K562 (cell line): ENCODE data around the gene TUBGCP6. TPM values are rescaled to one million over a fixed set of nuclear protein-coding genes. Genes with fewer than 3 reads are reported as not detected.

ENCODE experiments used
- ATAC-seq: fragments of 200-7000 bp; cut with Tn5 transposase; 3 replicates; pipeline ENCODE4 v1.9.1; 2020; ENCODE audit warnings: moderate library complexity
- BruUV-seq: library from RNA; stranded (reverse); fragments of 400-500 nt; replicated peaks from 2 replicates; lab custom pipeline; 2021; lab: Mats Ljungman, UMichigan
- CTCF ChIA-PET: fragments of 300-600 bp; formaldehyde crosslinking; extraction: SDS; loops from one replicate; lab custom pipeline; 2021; ENCODE audit warnings: low intra/inter-chr PET ratio; lab: Yijun Ruan, JAX
- POLR2A ChIA-PET: fragments of 300-600, 350-650 bp; sonication (Branson Sonifier 250); formaldehyde crosslinking; extraction: SDS; loops from one replicate; lab custom pipeline; 2021; ENCODE audit warnings: antibody characterized with exemption, inconsistent platforms; lab: Yijun Ruan, JAX
- DNase-seq, 4 experiments: peaks; one replicate each; pipeline versions ENCODE4 v3.0.0 to v3.0.0-alpha.2; 2011 to 2018; ENCODE audit warnings: low spot score in 3 of 4, mixed read lengths in 3 of 4; ENCODE audit errors: extremely low read depth in 1 of 4
- FAIRE-seq: peaks from 2 replicates; lab custom pipeline; 2011; peaks lifted over from hg19 to GRCh38; lab: Jason Lieb, UNC
- H2AFZ ChIP-seq: 2 replicates; pipeline ENCODE4 v1.6.0; 2011; ENCODE audit warnings: low read depth, low read length, control low read depth, inconsistent platforms
- H3K27ac ChIP-seq: fragments of 200-600 bp; 3 replicates; pipeline ENCODE4 v1.8.0; 2011; ENCODE audit warnings: low read depth, mild to moderate bottlenecking, control low read depth, inconsistent platforms, low read length, moderate library complexity, mixed read lengths; ENCODE audit errors: extremely low read depth
- H3K27me3 ChIP-seq, 2 experiments: fragments of 300-600 bp in 1 of 2; 2 replicates in 1 of 2; 3 replicates in 1 of 2; pipeline versions ENCODE4 v1.6.0 to v1.8.0; 2011; ENCODE audit warnings: inconsistent platforms in 2 of 2, low read length in 2 of 2, mild to moderate bottlenecking in 1 of 2, mixed read lengths in 1 of 2, moderate library complexity in 1 of 2; ENCODE audit not compliant: control insufficient read depth in 2 of 2, insufficient read depth in 2 of 2
- H3K36me3 ChIP-seq: fragments of 300-600 bp; 3 replicates; pipeline ENCODE4 v1.8.0; 2011; ENCODE audit warnings: mild to moderate bottlenecking, low read length, inconsistent platforms; ENCODE audit not compliant: control insufficient read depth, insufficient read depth
- H3K4me1 ChIP-seq, 2 experiments: fragments of 200-600 bp in 1 of 2; replicated peaks in 1 of 2; 2 replicates in 1 of 2; 3 replicates in 1 of 2; pipeline versions ENCODE4 v1.5.1 to v1.8.0; 2011; ENCODE audit warnings: inconsistent platforms in 2 of 2, low read length in 2 of 2, mild to moderate bottlenecking in 1 of 2, mixed read lengths in 1 of 2, moderate library complexity in 1 of 2; ENCODE audit not compliant: control insufficient read depth in 2 of 2, insufficient read depth in 2 of 2
- H3K4me2 ChIP-seq: 2 replicates; pipeline ENCODE4 v1.6.1; 2011; ENCODE audit warnings: low read length, control low read depth, inconsistent platforms, mixed read lengths; ENCODE audit not compliant: insufficient read depth
- H3K4me3 ChIP-seq: fragments of 200-600 bp; sonication (generic), shearing (Covaris generic); 2 replicates; pipeline ENCODE4 v1.5.1; 2016; ENCODE audit warnings: control low read depth, inconsistent platforms
- H3K79me2 ChIP-seq: fragments of 200-600 bp; 3 replicates; pipeline ENCODE4 v1.8.0; 2011; ENCODE audit warnings: low read length, inconsistent platforms; ENCODE audit not compliant: control insufficient read depth, insufficient read depth
- H3K9ac ChIP-seq, 2 experiments: 2 replicates each; pipeline versions ENCODE4 v1.6.0 to v1.6.1; 2011; ENCODE audit warnings: low read depth in 2 of 2, low read length in 2 of 2, control low read depth in 1 of 2, inconsistent platforms in 1 of 2, mild to moderate bottlenecking in 1 of 2, mixed read lengths in 1 of 2; ENCODE audit not compliant: insufficient read depth in 1 of 2
- H3K9me1 ChIP-seq: one replicate; pipeline ENCODE4 v1.6.0; 2011; ENCODE audit warnings: inconsistent platforms, mild to moderate bottlenecking, low read length, moderate library complexity; ENCODE audit not compliant: control insufficient read depth, insufficient read depth
- H3K9me3 ChIP-seq: replicated peaks from 2 replicates; pipeline ENCODE4 v1.5.1; 2011; ENCODE audit warnings: low read depth, low read length, inconsistent platforms; ENCODE audit not compliant: control insufficient read depth, insufficient read depth
- H4K20me1 ChIP-seq: replicated peaks from 2 replicates; pipeline ENCODE4 v1.6.1; 2011; ENCODE audit warnings: low read length, inconsistent platforms, mixed read lengths; ENCODE audit not compliant: control insufficient read depth, insufficient read depth
- EGR1 ChIP-seq: fragments of 450-650 bp; conservative IDR thresholded peaks from 2 replicates; pipeline ENCODE4 v1.6.1; 2017; ENCODE audit warnings: mild to moderate bottlenecking
- NR4A1 ChIP-seq, 2 experiments: fragments of 250-450 bp in 1 of 2; fragments of 450-650 bp in 1 of 2; sonication (Bioruptor Pico) in 1 of 2; IDR thresholded peaks; 2 replicates each; pipeline versions ENCODE4 v1.4.0 to v1.6.1; 2016 to 2020; ENCODE audit warnings: mild to moderate bottlenecking in 2 of 2, missing compliant biosample characterization in 1 of 2, missing genetic modification characterization in 1 of 2, moderate library complexity in 1 of 2
- ZNF124 ChIP-seq: sonication (generic); formaldehyde crosslinking; IDR thresholded peaks from 2 replicates; pipeline ENCODE4 v1.8.1; 2022; ENCODE audit warnings: missing genetic modification reagents
- ZNF134 ChIP-seq: fragments of 250-450 bp; sonication (Bioruptor Pico); conservative IDR thresholded peaks from 2 replicates; pipeline ENCODE4 v1.4.0; 2020
- ZNF780A ChIP-seq: fragments of 250-450 bp; sonication (Bioruptor Pico); IDR thresholded peaks from 2 replicates; pipeline ENCODE4 v1.5.0; 2021; ENCODE audit warnings: mild to moderate bottlenecking
- WGBS: fragments of 100-300 bp; shearing (Covaris generic); methylation state at CpG from one replicate; pipeline ENCODE4 v1.1.6; 2016; ENCODE audit warnings: low coverage, mixed read lengths; ENCODE audit not compliant: insufficient coverage; ENCODE audit errors: missing lambda C conversion rate; 5-methylcytosine and 5-hydroxymethylcytosine counted together
- in situ Hi-C: fragments of 300-500 bp; cut with MboI; formaldehyde crosslinking; loops from 4 replicates; pipeline ENCODE4 v1.15.0; 2018; ENCODE audit warnings: inconsistent platforms, mixed read lengths
- intact Hi-C: fragments of 100-400 bp; cut with micrococcal nuclease; formaldehyde crosslinking; loops from 2 replicates; pipeline ENCODE4 v1.14.2; 2022
- polyA plus RNA-seq, 8 experiments: library from polyadenylated mRNA; depleted of rRNA in 4 of 8; stranded (reverse) in 5 of 8; unstranded in 3 of 8; fragments of >200 nt; fragmentation: Nextera tagmentation in 2 of 8; fragmentation: Illumina TruSeq in 1 of 8; extraction: Ambion mirVana in 2 of 8; extraction: Trizol in 1 of 8; gene quantifications; 2 replicates each; pipeline versions ENCODE4 v1.2.1 to v1.2.3, GENCODE V29; 2011 to 2014; ENCODE audit warnings: inconsistent platforms in 1 of 8, missing spikeins in 1 of 8
- total RNA-seq, 7 experiments: library from RNA; depleted of rRNA in 6 of 7; stranded (reverse); fragments of >200 nt in 6 of 7; fragmentation: Illumina TruSeq in 2 of 7; extraction: Trizol in 2 of 7; gene quantifications; 2 replicates each; pipeline versions ENCODE4 v1.2.1 to v1.2.3, GENCODE V29; 2011 to 2021; ENCODE audit warnings: low replicate concordance in 1 of 7
- TF ChIP-seq, protein P1 (sequence below), 2 experiments: fragments of 450-650 bp; conservative IDR thresholded peaks; 2 replicates each; pipeline ENCODE4 v1.6.1; 2017; ENCODE audit warnings: mild to moderate bottlenecking in 2 of 2, moderate library complexity in 2 of 2
- TF ChIP-seq, protein P2 (sequence below): fragments of 450-650 bp; IDR thresholded peaks from 2 replicates; pipeline ENCODE4 v1.6.1; 2017; ENCODE audit warnings: mild to moderate bottlenecking, moderate library complexity
- TF ChIP-seq, protein P3 (sequence below): fragments of 250-450 bp; sonication (Bioruptor Pico); IDR thresholded peaks from 2 replicates; pipeline ENCODE4 v1.8.0; 2021; ENCODE audit warnings: mild to moderate bottlenecking, moderate library complexity
- TF ChIP-seq, protein P4 (sequence below): fragments of 250-450 bp; sonication (Bioruptor Pico); IDR thresholded peaks from 2 replicates; pipeline ENCODE4 v1.8.0; 2022; ENCODE audit warnings: moderate library complexity, mild to moderate bottlenecking, inconsistent platforms

Gene TUBGCP6
- total and polyA plus RNA-seq, 9 of the 15 experiments (the other 6 are each of a cell fraction or from before 2014, with no cell fraction given): 0.76 to 33.0 (median 10.1) TPM

DNA sequence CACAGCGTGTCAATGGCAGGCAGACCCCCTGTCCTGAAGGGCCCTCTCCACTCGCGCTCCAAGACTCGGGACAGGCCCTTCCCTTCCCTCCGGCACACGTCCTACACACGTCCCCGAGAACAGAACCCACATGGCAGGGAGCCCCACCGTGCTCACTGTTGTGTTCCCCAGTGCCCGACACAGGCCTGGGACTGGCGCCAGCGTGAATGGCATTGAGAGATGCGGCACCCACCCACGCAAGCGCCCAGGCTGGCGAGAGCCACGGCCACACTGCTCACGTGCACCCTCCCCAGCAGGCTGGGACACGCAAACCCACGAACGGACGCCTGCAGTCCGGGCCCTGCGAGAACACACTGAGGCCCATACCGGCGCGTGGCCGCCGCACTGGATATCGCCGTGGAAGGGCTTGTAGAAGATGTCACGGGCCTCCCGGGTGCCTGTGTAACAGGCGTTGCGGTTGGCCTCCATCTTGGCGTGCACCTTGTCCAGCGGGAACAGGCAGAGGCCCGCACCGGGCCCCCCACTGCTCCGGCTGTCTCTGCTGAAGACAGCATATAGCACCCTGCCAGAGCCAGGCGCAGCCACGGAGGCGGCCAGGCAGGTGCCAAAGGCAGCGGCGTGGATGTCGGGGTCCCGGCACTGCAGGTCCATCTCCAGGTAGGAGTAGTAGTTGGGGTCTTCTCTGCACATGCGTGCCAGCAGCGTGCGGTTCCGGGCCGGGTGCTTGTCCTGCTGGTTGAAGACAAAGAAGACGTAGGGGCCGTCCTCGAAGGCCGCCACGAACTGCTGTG is 44.5 kb upstream of the TUBGCP6 start:
- Histone ChIP-seq H4K20me1 (no peaks in the 10 kb centered on the region), H3K9me3 (no peaks in the 10 kb centered on the region), H3K27me3 (no peaks in the 10 kb centered on the region), H3K4me3 (no peak overlapping the region), H3K27ac (no peak overlapping the region), H3K9ac (no peak overlapping the region), H3K4me1 (peaks cover 0 to 33% of the 10 kb centered on the region in 2 experiments; a peak in 2 of 5 replicates), H2AFZ (no peak overlapping the region), H3K36me3 (peaks cover 26% of the 10 kb centered on the region; the same call in 1 of the 3 replicates), H3K4me2 (no peak overlapping the region), H3K9me1 (no peaks in the 10 kb centered on the region), H3K79me2 (no peaks in the 10 kb centered on the region; the same call in 1 of the 3 replicates)
- ChIA-PET POLR2A (no interaction called here), CTCF (no interaction called here)
- ATAC-seq: no peak
- in situ Hi-C loops: no loop called here
- no peak for FAIRE-seq
- TF ChIP-seq ZNF124 (CRISPR knock-in tag): no peak
- TF ChIP-seq ZNF134 (CRISPR knock-in tag): no peak
- TF ChIP-seq, protein P1, sequence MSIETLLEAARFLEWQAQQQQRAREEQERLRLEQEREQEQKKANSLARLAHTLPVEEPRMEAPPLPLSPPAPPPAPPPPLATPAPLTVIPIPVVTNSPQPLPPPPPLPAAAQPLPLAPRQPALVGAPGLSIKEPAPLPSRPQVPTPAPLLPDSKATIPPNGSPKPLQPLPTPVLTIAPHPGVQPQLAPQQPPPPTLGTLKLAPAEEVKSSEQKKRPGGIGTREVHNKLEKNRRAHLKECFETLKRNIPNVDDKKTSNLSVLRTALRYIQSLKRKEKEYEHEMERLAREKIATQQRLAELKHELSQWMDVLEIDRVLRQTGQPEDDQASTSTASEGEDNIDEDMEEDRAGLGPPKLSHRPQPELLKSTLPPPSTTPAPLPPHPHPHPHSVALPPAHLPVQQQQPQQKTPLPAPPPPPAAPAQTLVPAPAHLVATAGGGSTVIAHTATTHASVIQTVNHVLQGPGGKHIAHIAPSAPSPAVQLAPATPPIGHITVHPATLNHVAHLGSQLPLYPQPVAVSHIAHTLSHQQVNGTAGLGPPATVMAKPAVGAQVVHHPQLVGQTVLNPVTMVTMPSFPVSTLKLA (conservative IDR thresholded peaks at IDR 0.05): no peak
- TF ChIP-seq, protein P2, sequence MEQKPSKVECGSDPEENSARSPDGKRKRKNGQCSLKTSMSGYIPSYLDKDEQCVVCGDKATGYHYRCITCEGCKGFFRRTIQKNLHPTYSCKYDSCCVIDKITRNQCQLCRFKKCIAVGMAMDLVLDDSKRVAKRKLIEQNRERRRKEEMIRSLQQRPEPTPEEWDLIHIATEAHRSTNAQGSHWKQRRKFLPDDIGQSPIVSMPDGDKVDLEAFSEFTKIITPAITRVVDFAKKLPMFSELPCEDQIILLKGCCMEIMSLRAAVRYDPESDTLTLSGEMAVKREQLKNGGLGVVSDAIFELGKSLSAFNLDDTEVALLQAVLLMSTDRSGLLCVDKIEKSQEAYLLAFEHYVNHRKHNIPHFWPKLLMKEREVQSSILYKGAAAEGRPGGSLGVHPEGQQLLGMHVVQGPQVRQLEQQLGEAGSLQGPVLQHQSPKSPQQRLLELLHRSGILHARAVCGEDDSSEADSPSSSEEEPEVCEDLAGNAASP: no peak
- TF ChIP-seq ZNF780A: no peak
- TF ChIP-seq, protein P3, sequence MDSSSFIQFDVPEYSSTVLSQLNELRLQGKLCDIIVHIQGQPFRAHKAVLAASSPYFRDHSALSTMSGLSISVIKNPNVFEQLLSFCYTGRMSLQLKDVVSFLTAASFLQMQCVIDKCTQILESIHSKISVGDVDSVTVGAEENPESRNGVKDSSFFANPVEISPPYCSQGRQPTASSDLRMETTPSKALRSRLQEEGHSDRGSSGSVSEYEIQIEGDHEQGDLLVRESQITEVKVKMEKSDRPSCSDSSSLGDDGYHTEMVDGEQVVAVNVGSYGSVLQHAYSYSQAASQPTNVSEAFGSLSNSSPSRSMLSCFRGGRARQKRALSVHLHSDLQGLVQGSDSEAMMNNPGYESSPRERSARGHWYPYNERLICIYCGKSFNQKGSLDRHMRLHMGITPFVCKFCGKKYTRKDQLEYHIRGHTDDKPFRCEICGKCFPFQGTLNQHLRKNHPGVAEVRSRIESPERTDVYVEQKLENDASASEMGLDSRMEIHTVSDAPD: no peak
- TF ChIP-seq, protein P4, sequence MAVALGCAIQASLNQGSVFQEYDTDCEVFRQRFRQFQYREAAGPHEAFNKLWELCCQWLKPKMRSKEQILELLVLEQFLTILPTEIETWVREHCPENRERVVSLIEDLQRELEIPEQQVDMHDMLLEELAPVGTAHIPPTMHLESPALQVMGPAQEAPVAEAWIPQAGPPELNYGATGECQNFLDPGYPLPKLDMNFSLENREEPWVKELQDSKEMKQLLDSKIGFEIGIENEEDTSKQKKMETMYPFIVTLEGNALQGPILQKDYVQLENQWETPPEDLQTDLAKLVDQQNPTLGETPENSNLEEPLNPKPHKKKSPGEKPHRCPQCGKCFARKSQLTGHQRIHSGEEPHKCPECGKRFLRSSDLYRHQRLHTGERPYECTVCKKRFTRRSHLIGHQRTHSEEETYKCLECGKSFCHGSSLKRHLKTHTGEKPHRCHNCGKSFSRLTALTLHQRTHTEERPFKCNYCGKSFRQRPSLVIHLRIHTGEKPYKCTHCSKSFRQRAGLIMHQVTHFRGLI (CRISPR knock-in tag): no peak
- no peak for TF ChIP-seq EGR1
- no peak for TF ChIP-seq NR4A1 (CRISPR knock-in tag; IDR thresholded peaks at IDR 0.05)
- TF ChIP-seq NR4A1 (tag; IDR thresholded peaks at IDR 0.05): no peak
- intact Hi-C loops: no loop called here
- DNase-seq: no peak
- no TSS peak for BruUV-seq
- WGBS: 95% methylated on average over 22 of the region's 57 CpGs
